PC-3 (cell line): ENCODE results near the gene SCD. TPM values are rescaled to one million over a fixed set of nuclear protein-coding genes. Genes with fewer than 3 reads are reported as not detected.

ENCODE experiments used
- ATAC-seq: fragments of 200-7000 bp; cut with Tn5 transposase; 2 replicates; pipeline ENCODE4 v1.9.1; 2020; ENCODE audit warnings: mild to moderate bottlenecking, moderate library complexity
- BruUV-seq: library from RNA; stranded (reverse); fragments of 400-500 nt; replicated peaks from 2 replicates; lab custom pipeline; 2021; lab: Mats Ljungman, UMichigan
- CTCF ChIA-PET: fragments of 300-600 bp; sonication (Branson Sonifier 250); formaldehyde crosslinking; loops from one replicate; lab custom pipeline; 2022; ENCODE audit warnings: antibody characterized with exemption; lab: Charles Lee
- POLR2A ChIA-PET: fragments of 300-600 bp; sonication (Branson Sonifier 250); formaldehyde crosslinking; loops from one replicate; lab custom pipeline; 2022; ENCODE audit warnings: antibody characterized with exemption; ENCODE audit not compliant: unreplicated experiment; lab: Charles Lee
- DNase-seq: peaks from one replicate; pipeline ENCODE4 v3.0.0-alpha.2; 2015
- H2AFZ ChIP-seq: fragments of 300-600 bp; sonication (generic); 2 replicates; pipeline ENCODE4 v1.6.0; 2016; ENCODE audit warnings: antibody characterized with exemption, low read length
- H3F3A ChIP-seq: fragments of 300-600 bp; sonication (generic); one replicate; pipeline ENCODE4 v1.6.0; 2017; ENCODE audit warnings: antibody characterized with exemption, low read length, control low read depth, mild to moderate bottlenecking; ENCODE audit not compliant: unreplicated experiment
- H3K27ac ChIP-seq: fragments of 300-600 bp; sonication (generic); 2 replicates; pipeline ENCODE4 v1.5.1; 2016; ENCODE audit warnings: mild to moderate bottlenecking, low read length
- H3K27me3 ChIP-seq: fragments of 300-600 bp; sonication (generic); 2 replicates; pipeline ENCODE4 v1.6.1; 2016; ENCODE audit warnings: low read length, mixed read lengths
- H3K36me3 ChIP-seq: fragments of 300-600 bp; sonication (generic); 2 replicates; pipeline ENCODE4 v1.6.1; 2016; ENCODE audit warnings: low read depth, mixed run types, low read length, mixed read lengths
- H3K4me1 ChIP-seq: fragments of 300-600 bp; sonication (generic); 2 replicates; pipeline ENCODE4 v1.5.1; 2016; ENCODE audit warnings: low read length; ENCODE audit not compliant: insufficient read depth
- H3K4me2 ChIP-seq: fragments of 300-600 bp; sonication (generic); 2 replicates; pipeline ENCODE4 v1.6.0; 2016; ENCODE audit warnings: low read length
- H3K4me3 ChIP-seq: fragments of 300-600 bp; sonication (generic); 2 replicates; pipeline ENCODE4 v1.5.1; 2016; ENCODE audit warnings: mild to moderate bottlenecking, low read length, mixed read lengths
- H3K79me2 ChIP-seq: fragments of 300-600 bp; sonication (generic); 2 replicates; pipeline ENCODE4 v1.6.1; 2017; ENCODE audit warnings: low read length, mixed read lengths
- H3K9ac ChIP-seq: fragments of 300-600 bp; sonication (generic); 2 replicates; pipeline ENCODE4 v1.6.0; 2016; ENCODE audit warnings: mild to moderate bottlenecking, low read length
- H3K9me2 ChIP-seq: fragments of 300-600 bp; sonication (generic); replicated peaks from 2 replicates; pipeline ENCODE4 v1.6.1; 2016; ENCODE audit warnings: mixed run types, low read length, mixed read lengths
- H3K9me3 ChIP-seq: fragments of 300-600 bp; sonication (generic); 2 replicates; pipeline ENCODE4 v1.6.1; 2016; ENCODE audit warnings: low read length, mixed read lengths
- H4K20me1 ChIP-seq: fragments of 300-600 bp; sonication (generic); 2 replicates; pipeline ENCODE4 v1.6.1; 2016; ENCODE audit warnings: low read length, mixed read lengths
- EZH2 ChIP-seq: fragments of 300-600 bp; sonication (generic); IDR thresholded peaks from one replicate; pipeline ENCODE4 v1.6.1; 2017; ENCODE audit warnings: antibody characterized with exemption, mild to moderate bottlenecking, low read length; ENCODE audit not compliant: unreplicated experiment
- EZH2phosphoT487 ChIP-seq: fragments of 300-600 bp; sonication (generic); IDR thresholded peaks from 2 replicates; pipeline ENCODE4 v1.6.1; 2018; ENCODE audit warnings: mild to moderate bottlenecking, antibody characterized with exemption, low read length, borderline replicate concordance
- intact Hi-C: fragments of 100-400 bp; cut with micrococcal nuclease; formaldehyde crosslinking; loops from 2 replicates; pipeline ENCODE4 v1.9.0; 2023
- total RNA-seq: library from RNA; depleted of rRNA; stranded (reverse); fragments of >200 nt; gene quantifications from 2 replicates; pipeline ENCODE4 v1.2.3, GENCODE V29; 2014
- TF ChIP-seq, protein P1 (sequence below): fragments of 300-600 bp; sonication (generic); conservative IDR thresholded peaks from 2 replicates; pipeline ENCODE4 v1.5.1; 2017; ENCODE audit warnings: antibody characterized with exemption, low read depth, mild to moderate bottlenecking, low read length

SCD gene
- total RNA-seq, 1 experiment from 2014 or later = 121 TPM

GRCh38 chr10:100349087-100349486, 2.1 kb downstream of the SCD start:
- no TSS peak for BruUV-seq
- H3K36me3 ChIP-seq = peaks cover 56% of the 10 kb centered on the region
- ChIA-PET CTCF (no interaction called here), POLR2A (interaction anchor here (0.6 kb wide), 1 partner anchor 22 kb away, joined by 4 read pairs; no protein-coding TSS in a partner anchor)
- H3K9me3 ChIP-seq = no peaks in the 10 kb centered on the region
- peak overlapping the region; percentile 96 for H3K4me3 ChIP-seq
- no peaks in the 10 kb centered on the region for H3K9me2 ChIP-seq
- no peak for DNase-seq
- H4K20me1 ChIP-seq = peaks cover 38% of the 10 kb centered on the region
- no peak overlapping the region for H3K27ac ChIP-seq
- H3K27me3 ChIP-seq = no peaks in the 10 kb centered on the region
- no peaks in the 10 kb centered on the region for H3F3A ChIP-seq
- H3K79me2 ChIP-seq = peaks cover 53% of the 10 kb centered on the region
- intact Hi-C loops = loop anchor here (5.0 kb wide), 2 partner anchors 43 to 173 kb away; no protein-coding TSS in a partner anchor
- no peak for TF ChIP-seq EZH2
- TF ChIP-seq, protein P1, sequence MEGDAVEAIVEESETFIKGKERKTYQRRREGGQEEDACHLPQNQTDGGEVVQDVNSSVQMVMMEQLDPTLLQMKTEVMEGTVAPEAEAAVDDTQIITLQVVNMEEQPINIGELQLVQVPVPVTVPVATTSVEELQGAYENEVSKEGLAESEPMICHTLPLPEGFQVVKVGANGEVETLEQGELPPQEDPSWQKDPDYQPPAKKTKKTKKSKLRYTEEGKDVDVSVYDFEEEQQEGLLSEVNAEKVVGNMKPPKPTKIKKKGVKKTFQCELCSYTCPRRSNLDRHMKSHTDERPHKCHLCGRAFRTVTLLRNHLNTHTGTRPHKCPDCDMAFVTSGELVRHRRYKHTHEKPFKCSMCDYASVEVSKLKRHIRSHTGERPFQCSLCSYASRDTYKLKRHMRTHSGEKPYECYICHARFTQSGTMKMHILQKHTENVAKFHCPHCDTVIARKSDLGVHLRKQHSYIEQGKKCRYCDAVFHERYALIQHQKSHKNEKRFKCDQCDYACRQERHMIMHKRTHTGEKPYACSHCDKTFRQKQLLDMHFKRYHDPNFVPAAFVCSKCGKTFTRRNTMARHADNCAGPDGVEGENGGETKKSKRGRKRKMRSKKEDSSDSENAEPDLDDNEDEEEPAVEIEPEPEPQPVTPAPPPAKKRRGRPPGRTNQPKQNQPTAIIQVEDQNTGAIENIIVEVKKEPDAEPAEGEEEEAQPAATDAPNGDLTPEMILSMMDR = no peak
- no peak for TF ChIP-seq EZH2phosphoT487
- no peak overlapping the region for H3K9ac ChIP-seq
- H3K4me2 ChIP-seq = peak overlapping the region; percentile 90
- ATAC-seq = no peak
- no peak overlapping the region for H2AFZ ChIP-seq
- H3K4me1 ChIP-seq = peaks cover 28% of the 10 kb centered on the region

DNA sequence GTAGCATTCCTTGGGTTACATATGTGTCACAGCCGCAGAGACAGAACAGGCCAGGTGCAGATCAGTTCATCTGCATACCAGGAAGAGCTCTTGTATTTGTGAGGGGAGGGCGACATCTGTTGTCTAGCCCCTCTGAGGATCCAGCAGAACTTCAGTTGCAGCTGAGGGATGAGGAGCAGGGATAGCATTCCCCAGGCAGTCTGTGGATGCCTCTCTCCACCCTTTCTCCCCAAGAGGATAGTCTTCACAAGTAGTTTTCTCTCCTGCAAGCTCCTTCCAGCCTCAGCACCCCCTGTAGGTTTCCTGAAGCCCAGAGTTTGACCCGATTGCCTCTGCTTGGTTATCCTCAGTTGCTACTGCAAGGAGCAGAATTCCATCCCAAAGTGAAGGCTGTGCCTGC, 2.6 kb downstream of the SCD start:
- Histone ChIP-seq H3K4me1 (peaks cover 28% of the 10 kb centered on the region), H3K27me3 (no peaks in the 10 kb centered on the region), H3K9me2 (no peaks in the 10 kb centered on the region), H4K20me1 (peaks cover 38% of the 10 kb centered on the region), H3K4me3 (peak overlapping the region; percentile 96), H3K4me2 (peak overlapping the region; percentile 90), H3K36me3 (peaks cover 62% of the 10 kb centered on the region), H3K9me3 (no peaks in the 10 kb centered on the region), H3K27ac (no peak overlapping the region), H3K9ac (no peak overlapping the region), H2AFZ (no peak overlapping the region), H3F3A (no peaks in the 10 kb centered on the region), H3K79me2 (peaks cover 53% of the 10 kb centered on the region)
- no TSS peak for BruUV-seq
- CTCF ChIA-PET = no interaction called here
- ATAC-seq = no peak
- POLR2A ChIA-PET = no interaction called here
- intact Hi-C loops = loop anchor here (5.0 kb wide), 2 partner anchors 43 to 173 kb away; no protein-coding TSS in a partner anchor
- DNase-seq = no peak
- no peak for TF ChIP-seq EZH2phosphoT487
- TF ChIP-seq EZH2 = no peak
- TF ChIP-seq, protein P1 = no peak

- ATAC-seq (no peak), DNase-seq (no peak)
- peaks cover 21% of the 10 kb centered on the region for H3K4me1 ChIP-seq
- no TSS peak for BruUV-seq
- POLR2A ChIA-PET = interaction anchor here (0.8 kb wide), 1 partner anchor 12 kb away, joined by 4 read pairs; no protein-coding TSS in a partner anchor
- no peak overlapping the region for H3K9ac ChIP-seq
- H3F3A ChIP-seq = no peaks in the 10 kb centered on the region
- CTCF ChIA-PET = no interaction called here
- intact Hi-C loops = no loop called here
- H3K9me2 ChIP-seq = no peaks in the 10 kb centered on the region
- no peak overlapping the region for H2AFZ ChIP-seq
- no peaks in the 10 kb centered on the region for H3K9me3 ChIP-seq
- no peak for TF ChIP-seq EZH2
- TF ChIP-seq EZH2phosphoT487 = no peak
- TF ChIP-seq, protein P1 = no peak
- peak overlapping the region; percentile 96; the same call in 1 of the 2 replicates for H3K4me3 ChIP-seq
- no peaks in the 10 kb centered on the region for H3K27me3 ChIP-seq
- peaks cover 57% of the 10 kb centered on the region for H3K79me2 ChIP-seq
- peak overlapping the region; percentile 90 for H3K4me2 ChIP-seq
- H3K27ac ChIP-seq = no peak overlapping the region
- H4K20me1 ChIP-seq = peaks cover 38% of the 10 kb centered on the region
- H3K36me3 ChIP-seq = peaks cover 74% of the 10 kb centered on the region
Observed at GRCh38 chr10:100350914-100351485, 4.0 kb downstream of the SCD start.
